Measurements from ENCODE around the gene BCAR3.

BCAR3 gene

DNA sequence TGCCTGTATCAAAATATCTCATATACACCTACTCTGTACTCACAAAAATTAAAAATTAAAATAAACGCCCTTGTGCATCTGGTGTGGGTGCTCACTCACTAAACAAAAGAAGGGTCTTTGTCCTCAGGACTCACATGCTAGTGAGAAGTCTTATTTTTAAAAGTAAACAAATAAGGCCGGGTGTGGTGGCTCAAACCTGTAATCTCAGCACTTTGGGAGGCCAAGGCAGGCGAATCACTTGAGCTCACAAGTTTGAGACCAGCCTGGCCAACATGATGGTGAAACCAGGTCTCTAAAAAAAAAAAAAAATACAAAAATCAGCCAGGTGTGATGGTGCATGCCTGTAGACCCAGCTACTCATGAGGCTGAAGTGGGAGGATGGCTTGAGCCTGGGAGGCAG is 51.5 kb downstream of the BCAR3 start:
- H2BK120ac ChIP-seq (ENCODE audit: low read depth, low read length): no peak overlapping the region
- no peak overlapping the region for H3K27ac ChIP-seq (ENCODE audit: low read length, poor library complexity, severe bottlenecking)
- H2AFZ ChIP-seq (ENCODE audit: low read depth, low read length): no peak overlapping the region
- H3K4ac ChIP-seq (ENCODE audit: low read depth in 1 of 2, low read length in 2 of 2): no peak overlapping the region
- no peaks in the 10 kb centered on the region for H3K27me3 ChIP-seq (ENCODE audit: control insufficient read depth in 1 of 2, insufficient read depth in 1 of 2, low read length in 2 of 2)
- H3K9ac ChIP-seq (ENCODE audit: low read length): peak overlapping the region; percentile 63
- no peak overlapping the region for H3K23ac ChIP-seq (ENCODE audit: low read length in 2 of 2)
- peaks cover 19 to 29% of the 10 kb centered on the region in 2 experiments for H3K36me3 ChIP-seq (ENCODE audit: control insufficient read depth in 1 of 2, insufficient read depth in 2 of 2, low read depth in 1 of 2, low read length in 2 of 2)
- H3K9me3 ChIP-seq (ENCODE audit: control insufficient read depth, low read length): no peaks in the 10 kb centered on the region
- H4K91ac ChIP-seq (ENCODE audit: low read length): no peak overlapping the region
- H3K4me2 ChIP-seq (ENCODE audit: low read length, poor library complexity, severe bottlenecking): no peak overlapping the region
- no peak for DNase-seq
- H2BK5ac ChIP-seq (ENCODE audit: low read depth, low read length, poor library complexity, severe bottlenecking): no peak overlapping the region
- H2AK5ac ChIP-seq (ENCODE audit: low read length, severe bottlenecking): peak overlapping the region; percentile 45
- WGBS: 82% methylated on average over 3 of the region's 3 CpGs
- no peak overlapping the region for H2BK12ac ChIP-seq (ENCODE audit: low read length in 2 of 2)
- H3K4me1 ChIP-seq (ENCODE audit: control insufficient read depth, insufficient read depth, low read depth, low read length): peaks cover 13% of the 10 kb centered on the region
- no peak overlapping the region for H3K4me3 ChIP-seq (ENCODE audit: insufficient read depth in 1 of 2, low read depth in 1 of 2, low read length in 2 of 2)
- H4K8ac ChIP-seq (ENCODE audit: low read length): no peak overlapping the region
- H3K18ac ChIP-seq (ENCODE audit: low read depth in 1 of 2, low read length in 2 of 2): no peak overlapping the region
- peaks cover 20% of the 10 kb centered on the region for H3K79me1 ChIP-seq (replicated peaks; ENCODE audit: low read length, poor library complexity, severe bottlenecking)
- H2BK15ac ChIP-seq (ENCODE audit: low read depth, poor library complexity, severe bottlenecking): no peak overlapping the region
- no peak overlapping the region for H3K14ac ChIP-seq (ENCODE audit: low read length in 2 of 2)

DNA sequence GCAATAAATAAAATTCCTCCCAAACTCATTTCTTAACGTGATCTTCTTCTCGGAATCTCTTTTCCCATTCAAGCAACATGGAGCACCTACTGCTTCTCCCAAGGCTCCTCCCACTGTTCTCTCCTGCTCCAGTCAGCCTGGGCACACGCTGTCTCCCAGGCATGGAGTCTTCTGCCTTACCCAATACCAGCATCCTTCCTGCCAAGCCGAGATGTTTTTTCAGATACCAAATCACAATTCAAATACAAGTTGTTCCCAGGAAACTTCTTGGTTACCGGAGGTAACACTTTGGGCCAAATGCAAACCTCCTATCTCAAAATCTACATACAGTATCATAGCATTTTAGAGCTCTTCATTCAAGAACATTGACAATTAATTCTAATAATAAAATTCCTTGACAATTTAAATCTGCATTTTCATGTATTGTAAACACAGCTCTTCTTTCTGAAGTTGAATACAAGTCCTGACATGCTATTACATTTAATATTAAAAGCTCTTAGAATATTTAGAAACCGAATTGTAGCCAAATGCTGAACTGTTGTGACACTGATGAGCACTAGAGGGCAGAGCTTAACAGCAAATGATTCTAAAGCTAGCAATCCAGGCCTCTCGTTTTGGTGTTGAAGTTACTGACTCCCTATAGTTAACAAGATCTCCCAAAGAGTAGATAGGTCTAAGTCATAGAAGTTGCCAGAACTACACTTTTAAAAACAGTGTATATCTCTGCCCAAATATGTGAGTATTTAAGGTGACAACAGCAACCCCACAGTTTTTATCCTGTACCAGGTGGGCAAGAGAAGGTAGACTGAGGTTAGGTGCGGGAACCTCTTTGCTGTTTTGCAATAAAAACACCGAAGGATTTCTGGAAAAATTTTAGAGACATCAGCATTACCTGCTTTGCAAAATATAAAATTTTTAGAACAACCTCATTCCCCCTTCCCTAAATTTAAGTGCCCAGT is 52.3 kb downstream of the BCAR3 start:
- Histone ChIP-seq H3K9ac (ENCODE audit: low read length) (peak overlapping the region; percentile 63), H3K36me3 (ENCODE audit: control insufficient read depth in 1 of 2, insufficient read depth in 2 of 2, low read depth in 1 of 2, low read length in 2 of 2) (peaks cover 14 to 27% of the 10 kb centered on the region in 2 experiments), H3K23ac (ENCODE audit: low read length in 2 of 2) (no peak overlapping the region), H2AFZ (ENCODE audit: low read depth, low read length) (no peak overlapping the region), H2AK5ac (ENCODE audit: low read length, severe bottlenecking) (no peak overlapping the region), H3K27ac (ENCODE audit: low read length, poor library complexity, severe bottlenecking) (peak overlapping the region; percentile 29), H2BK5ac (ENCODE audit: low read depth, low read length, poor library complexity, severe bottlenecking) (no peak overlapping the region), H3K4me3 (ENCODE audit: insufficient read depth in 1 of 2, low read depth in 1 of 2, low read length in 2 of 2) (no peak overlapping the region), H3K14ac (ENCODE audit: low read length in 2 of 2) (no peak overlapping the region), H3K9me3 (ENCODE audit: control insufficient read depth, low read length) (no peaks in the 10 kb centered on the region), H3K79me1 (replicated peaks; ENCODE audit: low read length, poor library complexity, severe bottlenecking) (peaks cover 22% of the 10 kb centered on the region), H3K4me1 (ENCODE audit: control insufficient read depth, insufficient read depth, low read depth, low read length) (peaks cover 14% of the 10 kb centered on the region), H4K91ac (ENCODE audit: low read length) (no peak overlapping the region), H2BK120ac (ENCODE audit: low read depth, low read length) (no peak overlapping the region), H2BK12ac (ENCODE audit: low read length in 2 of 2) (peak overlapping the region in 1 of 2 experiments; percentile 57), H3K4me2 (ENCODE audit: low read length, poor library complexity, severe bottlenecking) (no peak overlapping the region), H3K18ac (ENCODE audit: low read depth in 1 of 2, low read length in 2 of 2) (no peak overlapping the region), H4K8ac (ENCODE audit: low read length) (peak overlapping the region; percentile 55), H3K4ac (ENCODE audit: low read depth in 1 of 2, low read length in 2 of 2) (no peak overlapping the region), H3K27me3 (ENCODE audit: control insufficient read depth in 1 of 2, insufficient read depth in 1 of 2, low read length in 2 of 2) (no peaks in the 10 kb centered on the region), H2BK15ac (ENCODE audit: low read depth, poor library complexity, severe bottlenecking) (peak overlapping the region; percentile 94)
- 78% methylated on average over 6 of the region's 9 CpGs for WGBS
- DNase-seq: peak; percentile 81

DNA sequence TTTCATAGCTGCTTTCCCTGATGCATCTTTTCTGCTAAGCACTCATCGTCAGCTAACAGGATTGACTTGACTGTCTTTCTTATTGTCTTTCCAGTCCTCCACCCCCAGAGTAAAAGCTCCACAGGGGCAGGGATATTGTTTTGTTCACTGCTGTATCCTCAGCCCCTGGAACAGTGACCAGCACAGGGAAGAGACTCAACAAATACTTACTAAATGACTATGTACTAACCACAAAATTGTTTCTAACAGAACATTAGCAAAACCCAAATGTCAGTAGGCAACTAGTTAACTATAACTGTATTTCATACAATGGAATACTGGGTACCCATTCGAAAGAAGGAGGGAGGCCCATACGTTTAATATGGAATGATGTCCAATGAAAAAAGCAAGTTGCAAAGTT is 53.0 kb downstream of the BCAR3 start:
- no peak overlapping the region for H4K8ac ChIP-seq (ENCODE audit: low read length)
- H3K4me3 ChIP-seq (ENCODE audit: insufficient read depth in 1 of 2, low read depth in 1 of 2, low read length in 2 of 2): no peak overlapping the region
- no peak overlapping the region for H3K4me2 ChIP-seq (ENCODE audit: low read length, poor library complexity, severe bottlenecking)
- H2AFZ ChIP-seq (ENCODE audit: low read depth, low read length): no peak overlapping the region
- WGBS: 82% methylated on average over 1 of the region's 3 CpGs
- H3K4ac ChIP-seq (ENCODE audit: low read depth in 1 of 2, low read length in 2 of 2): no peak overlapping the region
- H4K91ac ChIP-seq (ENCODE audit: low read length): no peak overlapping the region
- peaks cover 12 to 24% of the 10 kb centered on the region in 2 experiments for H3K36me3 ChIP-seq (ENCODE audit: control insufficient read depth in 1 of 2, insufficient read depth in 2 of 2, low read depth in 1 of 2, low read length in 2 of 2)
- H3K23ac ChIP-seq (ENCODE audit: low read length in 2 of 2): no peak overlapping the region
- H3K14ac ChIP-seq (ENCODE audit: low read length in 2 of 2): no peak overlapping the region
- H3K9me3 ChIP-seq (ENCODE audit: control insufficient read depth, low read length): no peaks in the 10 kb centered on the region
- H2BK120ac ChIP-seq (ENCODE audit: low read depth, low read length): no peak overlapping the region
- peaks cover 22% of the 10 kb centered on the region for H3K79me1 ChIP-seq (replicated peaks; ENCODE audit: low read length, poor library complexity, severe bottlenecking)
- H3K18ac ChIP-seq (ENCODE audit: low read depth in 1 of 2, low read length in 2 of 2): no peak overlapping the region
- H2BK12ac ChIP-seq (ENCODE audit: low read length in 2 of 2): no peak overlapping the region
- no peak overlapping the region for H2BK5ac ChIP-seq (ENCODE audit: low read depth, low read length, poor library complexity, severe bottlenecking)
- peaks cover 19% of the 10 kb centered on the region for H3K4me1 ChIP-seq (ENCODE audit: control insufficient read depth, insufficient read depth, low read depth, low read length)
- H3K27me3 ChIP-seq (ENCODE audit: control insufficient read depth in 1 of 2, insufficient read depth in 1 of 2, low read length in 2 of 2): no peaks in the 10 kb centered on the region
- H2BK15ac ChIP-seq (ENCODE audit: low read depth, poor library complexity, severe bottlenecking): no peak overlapping the region
- H2AK5ac ChIP-seq (ENCODE audit: low read length, severe bottlenecking): no peak overlapping the region
- peak overlapping the region; percentile 63 for H3K9ac ChIP-seq (ENCODE audit: low read length)
- peak overlapping the region; percentile 6 for H3K27ac ChIP-seq (ENCODE audit: low read length, poor library complexity, severe bottlenecking)
- no peak for DNase-seq

DNA sequence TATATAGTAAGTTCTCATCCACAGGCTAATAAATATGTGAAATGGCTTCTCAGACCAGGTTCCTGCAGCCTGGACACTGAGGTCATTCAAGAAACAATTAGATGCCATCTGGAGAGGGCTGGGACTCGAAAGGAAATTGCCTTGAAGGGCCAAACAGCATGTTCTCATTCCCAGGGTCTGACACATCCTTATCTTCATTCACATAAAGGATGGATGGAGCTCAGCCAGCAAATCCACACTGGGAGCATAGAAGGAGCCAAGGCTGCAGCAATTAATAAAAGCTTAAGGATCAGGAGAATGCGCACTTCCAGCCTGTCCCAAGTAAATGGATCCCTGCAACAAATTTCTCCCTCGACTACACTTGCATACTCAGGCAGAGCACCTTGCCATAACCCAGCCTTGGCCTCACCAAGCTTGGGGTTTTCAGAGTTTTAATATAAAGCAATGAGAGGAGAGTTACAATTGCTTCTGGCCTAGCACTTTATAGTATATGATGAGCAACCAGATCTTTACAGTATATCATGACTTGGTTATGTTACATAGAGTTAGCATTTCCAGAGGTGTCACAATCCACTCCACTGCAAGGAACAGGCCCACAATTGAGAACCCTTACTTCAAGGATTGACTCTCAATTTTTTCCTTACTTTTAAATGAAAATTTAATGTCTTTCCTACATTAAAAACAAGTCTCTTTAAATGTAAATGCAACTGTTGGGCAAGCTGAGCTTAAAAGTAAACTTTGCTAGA is 55.9 kb downstream of the BCAR3 start:
- DNase-seq: peak; percentile 73
- H2AK5ac ChIP-seq (ENCODE audit: low read length, severe bottlenecking): peak overlapping the region; percentile 16
- no peak overlapping the region for H2BK120ac ChIP-seq (ENCODE audit: low read depth, low read length)
- peaks cover 24% of the 10 kb centered on the region for H3K4me1 ChIP-seq (ENCODE audit: control insufficient read depth, insufficient read depth, low read depth, low read length)
- no peak overlapping the region for H2BK12ac ChIP-seq (ENCODE audit: low read length in 2 of 2)
- no peak overlapping the region for H4K8ac ChIP-seq (ENCODE audit: low read length)
- peaks cover 0 to 16% of the 10 kb centered on the region in 2 experiments for H3K36me3 ChIP-seq (ENCODE audit: control insufficient read depth in 1 of 2, insufficient read depth in 2 of 2, low read depth in 1 of 2, low read length in 2 of 2)
- no peak overlapping the region for H4K91ac ChIP-seq (ENCODE audit: low read length)
- H3K27me3 ChIP-seq (ENCODE audit: control insufficient read depth in 1 of 2, insufficient read depth in 1 of 2, low read length in 2 of 2): no peaks in the 10 kb centered on the region
- H2AFZ ChIP-seq (ENCODE audit: low read depth, low read length): no peak overlapping the region
- WGBS: 17% methylated on average over 3 of the region's 3 CpGs
- no peak overlapping the region for H3K4me3 ChIP-seq (ENCODE audit: insufficient read depth in 1 of 2, low read depth in 1 of 2, low read length in 2 of 2)
- peak overlapping the region in 1 of 2 experiments; percentile 28 for H3K18ac ChIP-seq (ENCODE audit: low read depth in 1 of 2, low read length in 2 of 2)
- H3K4ac ChIP-seq (ENCODE audit: low read depth in 1 of 2, low read length in 2 of 2): no peak overlapping the region
- no peak overlapping the region for H3K9ac ChIP-seq (ENCODE audit: low read length)
- H3K9me3 ChIP-seq (ENCODE audit: control insufficient read depth, low read length): no peaks in the 10 kb centered on the region
- no peak overlapping the region for H2BK15ac ChIP-seq (ENCODE audit: low read depth, poor library complexity, severe bottlenecking)
- peak overlapping the region; percentile 8 for H2BK5ac ChIP-seq (ENCODE audit: low read depth, low read length, poor library complexity, severe bottlenecking)
- peaks cover 16% of the 10 kb centered on the region for H3K79me1 ChIP-seq (replicated peaks; ENCODE audit: low read length, poor library complexity, severe bottlenecking)
- no peak overlapping the region for H3K23ac ChIP-seq (ENCODE audit: low read length in 2 of 2)
- no peak overlapping the region for H3K14ac ChIP-seq (ENCODE audit: low read length in 2 of 2)
- no peak overlapping the region for H3K4me2 ChIP-seq (ENCODE audit: low read length, poor library complexity, severe bottlenecking)
- peak overlapping the region; percentile 45 for H3K27ac ChIP-seq (ENCODE audit: low read length, poor library complexity, severe bottlenecking)

All from mesenchymal stem cell (in vitro differentiated cells and primary cell).